Astrocyte (in vitro differentiated cells and primary cell): ENCODE results near the gene CEP83.

Experiments
- CTCF ChIP-seq: IDR thresholded peaks from 2 replicates; pipeline ENCODE4 v1.5.1; 2011; ENCODE audit warnings: low read depth, mild to moderate bottlenecking, inconsistent platforms, low read length, moderate library complexity; ENCODE audit not compliant: insufficient read depth
- EZH2 ChIP-seq: IDR thresholded peaks from 2 replicates; pipeline ENCODE4 v1.6.1; 2012; ENCODE audit warnings: mild to moderate bottlenecking, low read length, inconsistent platforms; ENCODE audit not compliant: insufficient read depth

DNA sequence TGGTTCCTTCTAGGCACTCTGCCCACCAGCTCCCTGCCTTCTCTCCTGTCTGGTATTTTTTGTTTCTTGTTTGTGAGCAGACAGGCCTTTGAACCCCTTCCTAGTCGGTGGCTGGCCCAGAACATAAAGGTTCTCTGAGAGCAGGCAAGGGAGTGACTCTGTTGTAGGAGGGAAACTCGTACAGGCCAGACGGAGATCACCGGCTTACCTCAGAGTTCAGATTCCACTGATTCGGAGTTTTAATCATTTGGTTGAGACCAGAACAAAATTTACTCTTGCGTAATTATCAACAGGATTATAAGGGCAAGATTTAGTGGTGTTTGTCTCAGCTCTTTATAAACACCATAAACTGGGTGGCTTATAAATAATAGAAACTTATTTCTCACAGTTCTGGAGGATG lies 182.9 kb downstream of the CEP83 start:
- TF ChIP-seq CTCF: no peak
- no peak for TF ChIP-seq EZH2
